GM12878 (cell line): ENCODE results near the gene TVP23B. TPM values are rescaled to one million over a fixed set of nuclear protein-coding genes. Genes with fewer than 3 reads are reported as not detected.
"Not testable (repeated sequence)": the region's sequence is repeated elsewhere in the genome, so short reads cannot be mapped to it uniquely, and the experiment has no call there.

Source experiments
- ATAC-seq: fragments of 200-7000 bp; cut with Tn5 transposase; 3 replicates; pipeline ENCODE4 v1.9.1; 2020; ENCODE audit warnings: mild to moderate bottlenecking, moderate library complexity
- BruUV-seq: library from RNA; stranded (reverse); fragments of 400-500 nt; replicated peaks from 2 replicates; lab custom pipeline; 2021; lab: Mats Ljungman, UMichigan
- CTCF ChIA-PET: fragments of 300-600 bp; sonication (Branson Sonifier 250); formaldehyde crosslinking; extraction: SDS; loops from one replicate; lab custom pipeline; 2021; ENCODE audit warnings: inconsistent platforms; lab: Yijun Ruan, JAX
- POLR2A ChIA-PET: fragments of 350-600 bp; formaldehyde crosslinking; extraction: SDS; loops from one replicate; lab custom pipeline; 2021; ENCODE audit warnings: inconsistent platforms; lab: Charles Lee
- RAD21 ChIA-PET: fragments of 300-600 bp; sonication (Branson Sonifier 250); formaldehyde crosslinking; loops from one replicate; lab custom pipeline; 2023; ENCODE audit warnings: antibody characterized with exemption; ENCODE audit not compliant: unreplicated experiment; lab: Charles Lee
- SMC1A ChIA-PET: fragments of 300-600 bp; sonication (Branson Sonifier 250); formaldehyde crosslinking; loops from one replicate; lab custom pipeline; 2023; ENCODE audit not compliant: unreplicated experiment, uncharacterized antibody; lab: Charles Lee
- DNase-seq: peaks from one replicate; pipeline ENCODE4 v3.0.0-alpha.2; 2011; ENCODE audit warnings: low read depth, low spot score
- FAIRE-seq: peaks from 3 replicates; lab custom pipeline; 2011; peaks lifted over from hg19 to GRCh38; lab: Jason Lieb, UNC
- H2AFZ ChIP-seq: 2 replicates; pipeline ENCODE4 v1.6.0; 2011; ENCODE audit warnings: low read depth, low read length, control low read depth; ENCODE audit not compliant: control insufficient read depth
- H3K27ac ChIP-seq: 2 replicates; pipeline ENCODE4 v1.5.1; 2011; ENCODE audit warnings: control low read depth; ENCODE audit not compliant: control insufficient read depth, insufficient read depth
- H3K27me3 ChIP-seq, 2 experiments: replicated peaks in 1 of 2; 2 replicates each; pipeline versions ENCODE4 v1.6.0 to v1.6.1; 2011; ENCODE audit warnings: low read length in 1 of 2; ENCODE audit not compliant: control insufficient read depth in 2 of 2, insufficient read depth in 2 of 2
- H3K36me3 ChIP-seq, 2 experiments: 2 replicates each; pipeline ENCODE4 v1.5.1; 2011; ENCODE audit warnings: low read length in 1 of 2; ENCODE audit not compliant: control insufficient read depth in 2 of 2, insufficient read depth in 2 of 2
- H3K4me1 ChIP-seq: 2 replicates; pipeline ENCODE4 v1.6.1; 2011; ENCODE audit warnings: mild to moderate bottlenecking, low read length, moderate library complexity, mixed read lengths; ENCODE audit not compliant: control insufficient read depth, insufficient read depth
- H3K4me2 ChIP-seq: 2 replicates; pipeline ENCODE4 v1.6.0; 2011; ENCODE audit warnings: control low read depth; ENCODE audit not compliant: control insufficient read depth, insufficient read depth
- H3K4me3 ChIP-seq: fragments of 200-600 bp; sonication (generic); 2 replicates; pipeline ENCODE4 v1.5.1; 2016
- H3K79me2 ChIP-seq: 2 replicates; pipeline ENCODE4 v1.6.0; 2011; ENCODE audit warnings: low read length; ENCODE audit not compliant: control insufficient read depth, insufficient read depth
- H3K9ac ChIP-seq: 2 replicates; pipeline ENCODE4 v1.8.0; 2011; ENCODE audit warnings: low read length, control low read depth, mixed read lengths; ENCODE audit not compliant: control insufficient read depth, insufficient read depth
- H3K9me3 ChIP-seq: replicated peaks from 3 replicates; pipeline ENCODE4 v1.5.1; 2011; ENCODE audit warnings: mild to moderate bottlenecking, low read length; ENCODE audit not compliant: control insufficient read depth, insufficient read depth
- H4K20me1 ChIP-seq: 2 replicates; pipeline ENCODE4 v1.6.0; 2011; ENCODE audit not compliant: control insufficient read depth, insufficient read depth
- WGBS: methylation state at CpG from one replicate; pipeline ENCODE4 v1.1.6; 2016; ENCODE audit warnings: low lambda C conversion rate; ENCODE audit not compliant: insufficient replicate concordance, insufficient coverage; ENCODE audit errors: missing lambda C conversion rate; 5-methylcytosine and 5-hydroxymethylcytosine counted together
- in situ Hi-C: fragments of 300-500 bp; cut with MboI; formaldehyde crosslinking; loops from 9 replicates; pipeline ENCODE4 v1.14.3; 2018; ENCODE audit warnings: mixed read lengths
- intact Hi-C: fragments of 100-400 bp; cut with micrococcal nuclease; formaldehyde crosslinking; loops from one replicate; pipeline ENCODE4 v1.14.2; 2022; ENCODE audit not compliant: unreplicated experiment
- polyA plus RNA-seq, 11 experiments: library from polyadenylated mRNA; depleted of rRNA in 4 of 11; unstranded in 6 of 11; stranded (reverse) in 5 of 11; fragments of >200 nt; fragmentation: Nextera tagmentation in 4 of 11; fragmentation: Illumina TruSeq in 1 of 11; extraction: Ambion mirVana in 4 of 11; extraction: Trizol in 1 of 11; gene quantifications; 1 replicate in 1 of 11; 2 replicates in 10 of 11; pipeline versions ENCODE4 v1.2.1 to v1.2.3, GENCODE V29; 2011 to 2016; ENCODE audit warnings: inconsistent platforms in 2 of 11, missing spikeins in 2 of 11, low read depth in 1 of 11
- total RNA-seq, 4 experiments: library from RNA; depleted of rRNA in 3 of 4; stranded (reverse); fragments of >200 nt in 3 of 4; fragmentation: Illumina TruSeq in 1 of 4; extraction: Trizol in 1 of 4; gene quantifications; 2 replicates each; pipeline versions ENCODE4 v1.2.1 to v1.2.3, GENCODE V29; 2013 to 2021

Gene TVP23B
- total and polyA plus RNA-seq, 10 of the 15 experiments (the other 5 are each of a cell fraction or from before 2014, with no cell fraction given), result 21.5 to 105 (median 39.9) TPM

DNA sequence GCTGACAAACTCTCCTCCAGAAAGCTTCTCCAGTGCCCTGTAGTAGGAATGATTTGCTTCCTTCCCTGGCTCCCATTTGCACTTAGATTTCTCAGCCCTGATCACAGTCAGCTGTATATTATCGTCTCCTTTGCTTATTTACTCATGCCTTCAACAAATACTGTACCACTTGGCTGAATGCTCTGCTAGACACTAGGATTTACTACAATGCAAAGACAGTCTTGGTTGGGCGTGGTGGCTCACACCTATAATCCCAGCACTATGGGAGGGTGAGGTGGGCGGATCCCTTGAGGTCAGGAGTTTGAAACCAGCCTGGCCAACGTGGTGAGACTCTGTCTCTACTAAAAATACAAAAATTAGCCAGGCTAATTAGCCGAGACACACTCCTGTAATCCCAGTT lies 5.9 kb downstream of the TVP23B start:
- H3K9ac ChIP-seq, in situ Hi-C loops, SMC1A ChIA-PET, H3K36me3 ChIP-seq, H3K4me1 ChIP-seq, RAD21 ChIA-PET, H3K4me3 ChIP-seq, POLR2A ChIA-PET, H3K27ac ChIP-seq, H3K4me2 ChIP-seq, H4K20me1 ChIP-seq, H3K27me3 ChIP-seq, FAIRE-seq, ATAC-seq, intact Hi-C loops, H3K79me2 ChIP-seq, BruUV-seq, DNase-seq, H2AFZ ChIP-seq, CTCF ChIA-PET, H3K9me3 ChIP-seq: not testable (repeated sequence)
- 64% methylated on average over 3 of the region's 5 CpGs for WGBS

DNA sequence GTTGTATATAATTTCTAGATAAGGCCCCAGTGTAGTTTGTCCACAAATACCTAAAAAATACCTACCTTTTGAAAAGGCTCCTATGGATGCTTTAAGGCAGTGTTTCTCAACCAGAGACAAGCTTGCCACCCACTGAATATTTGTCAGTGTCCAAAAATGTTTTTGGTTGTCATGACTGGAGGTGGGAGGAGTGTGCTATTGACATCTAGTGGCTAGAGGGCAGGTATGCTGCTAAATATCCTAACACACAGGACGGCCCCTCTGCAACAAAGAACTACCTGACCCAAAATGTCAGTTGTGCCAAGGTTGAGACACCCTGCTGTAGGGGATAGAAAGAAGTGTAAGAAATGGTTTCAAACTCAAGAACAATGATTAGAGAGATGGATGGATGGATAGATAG lies 10.4 kb downstream of the TVP23B start:
- ATAC-seq (peak; percentile 84), FAIRE-seq (peak; percentile 52)
- SMC1A ChIA-PET, H3K27me3 ChIP-seq, H3K27ac ChIP-seq, RAD21 ChIA-PET, H3K4me1 ChIP-seq, H3K79me2 ChIP-seq, H4K20me1 ChIP-seq, in situ Hi-C loops, H2AFZ ChIP-seq, H3K4me3 ChIP-seq, DNase-seq, BruUV-seq, H3K4me2 ChIP-seq, CTCF ChIA-PET, H3K36me3 ChIP-seq, H3K9ac ChIP-seq, POLR2A ChIA-PET, H3K9me3 ChIP-seq, intact Hi-C loops: not testable (repeated sequence)
- WGBS, result 11% methylated on average over 1 of the region's 1 CpG

DNA sequence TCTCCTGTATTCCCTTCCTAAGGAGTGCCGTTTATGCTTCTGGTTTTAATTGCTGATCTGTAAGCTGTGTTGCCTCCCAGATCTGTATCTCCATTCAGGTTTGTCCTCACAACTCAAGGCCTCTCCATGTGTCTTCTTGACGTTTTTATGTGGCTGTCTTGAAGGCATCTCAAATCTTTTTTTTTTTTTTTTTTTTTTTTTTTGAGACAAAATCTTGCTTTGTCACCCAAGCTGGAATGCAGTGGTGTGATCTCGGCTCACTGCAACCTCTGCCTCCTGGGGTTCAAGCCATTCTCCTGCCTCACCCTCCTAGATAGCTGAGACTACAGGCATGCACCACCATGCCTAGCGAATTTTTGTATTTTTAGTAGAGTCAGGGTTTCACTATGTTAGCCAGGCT lies 13.9 kb downstream of the TVP23B start:
- H3K79me2 ChIP-seq, DNase-seq, H3K4me3 ChIP-seq, H2AFZ ChIP-seq, intact Hi-C loops, H3K9ac ChIP-seq, in situ Hi-C loops, H3K4me2 ChIP-seq, FAIRE-seq, H3K36me3 ChIP-seq, H3K27ac ChIP-seq, BruUV-seq, H3K4me1 ChIP-seq, ATAC-seq, H4K20me1 ChIP-seq, SMC1A ChIA-PET, H3K27me3 ChIP-seq, H3K9me3 ChIP-seq, RAD21 ChIA-PET: not testable (repeated sequence)
- 48% methylated on average over 4 of the region's 4 CpGs for WGBS
- CTCF ChIA-PET, result interaction anchor here (0.7 kb wide), 1 partner anchor 1258 kb away, joined by 3 read pairs; no protein-coding TSS in a partner anchor
- POLR2A ChIA-PET, result interaction anchor here (0.6 kb wide), 1 partner anchor 169 kb away, joined by 3 read pairs; no protein-coding TSS in a partner anchor

DNA sequence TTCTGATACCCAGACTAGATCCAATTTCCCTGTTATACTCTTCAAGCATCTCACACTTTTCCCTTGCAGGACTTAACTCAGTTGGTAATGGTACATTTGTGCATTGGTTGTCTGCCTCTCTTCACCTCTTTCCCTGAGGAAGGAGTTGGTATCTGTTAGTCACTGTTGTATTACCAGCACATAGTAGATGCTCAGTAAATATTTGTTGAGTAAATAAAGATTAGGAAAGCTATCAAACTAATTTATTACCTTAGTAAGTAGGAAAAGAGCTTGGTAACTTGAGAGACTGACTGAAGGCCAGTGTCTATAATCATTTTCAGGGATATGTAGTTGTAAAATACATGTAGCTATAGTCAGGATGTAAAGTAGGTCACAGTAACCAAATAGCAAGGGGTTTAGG lies 15.9 kb downstream of the TVP23B start:
- H3K79me2 ChIP-seq, RAD21 ChIA-PET, H3K4me3 ChIP-seq, H3K36me3 ChIP-seq, FAIRE-seq, DNase-seq, H3K27ac ChIP-seq, intact Hi-C loops, H2AFZ ChIP-seq, SMC1A ChIA-PET, H3K4me2 ChIP-seq, H3K27me3 ChIP-seq, H3K4me1 ChIP-seq, H4K20me1 ChIP-seq, H3K9ac ChIP-seq, POLR2A ChIA-PET, H3K9me3 ChIP-seq, BruUV-seq, ATAC-seq, in situ Hi-C loops, CTCF ChIA-PET: not testable (repeated sequence)
